ENCODE results near the gene AK9. TPM values are rescaled to one million over a fixed set of nuclear protein-coding genes. Genes with fewer than 3 reads are reported as not detected.
A peak's percentile ranks its signal among the peaks of the same experiment; 100 is the strongest.

AK9 gene
- total and polyA plus RNA-seq, 10 of the 15 experiments (the other 5 are each of a cell fraction or from before 2014, with no cell fraction given), result 2.1 to 7.4 (median 4.2) TPM

GRCh38 chr6:109705258-109705657 is 14.3 kb upstream of the AK9 start (continued):
- TF ChIP-seq, protein P1, sequence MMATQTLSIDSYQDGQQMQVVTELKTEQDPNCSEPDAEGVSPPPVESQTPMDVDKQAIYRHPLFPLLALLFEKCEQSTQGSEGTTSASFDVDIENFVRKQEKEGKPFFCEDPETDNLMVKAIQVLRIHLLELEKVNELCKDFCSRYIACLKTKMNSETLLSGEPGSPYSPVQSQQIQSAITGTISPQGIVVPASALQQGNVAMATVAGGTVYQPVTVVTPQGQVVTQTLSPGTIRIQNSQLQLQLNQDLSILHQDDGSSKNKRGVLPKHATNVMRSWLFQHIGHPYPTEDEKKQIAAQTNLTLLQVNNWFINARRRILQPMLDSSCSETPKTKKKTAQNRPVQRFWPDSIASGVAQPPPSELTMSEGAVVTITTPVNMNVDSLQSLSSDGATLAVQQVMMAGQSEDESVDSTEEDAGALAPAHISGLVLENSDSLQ (IDR thresholded peaks at IDR 0.05), result no peak
- TF ChIP-seq, protein P2, sequence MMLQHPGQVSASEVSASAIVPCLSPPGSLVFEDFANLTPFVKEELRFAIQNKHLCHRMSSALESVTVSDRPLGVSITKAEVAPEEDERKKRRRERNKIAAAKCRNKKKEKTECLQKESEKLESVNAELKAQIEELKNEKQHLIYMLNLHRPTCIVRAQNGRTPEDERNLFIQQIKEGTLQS (IDR thresholded peaks at IDR 0.05; ENCODE audit: borderline replicate concordance, extremely low read depth, low read depth, low read length), result no peak
- no peak for TF ChIP-seq KDM1A (IDR thresholded peaks at IDR 0.05; ENCODE audit: borderline replicate concordance)
- no peak for TF ChIP-seq ZNF207 (IDR thresholded peaks at IDR 0.05; ENCODE audit: borderline replicate concordance)
- no peak for TF ChIP-seq HSF1 (IDR thresholded peaks at IDR 0.05; ENCODE audit: low read depth, low read length)
- TF ChIP-seq NFIC (IDR thresholded peaks at IDR 0.05; ENCODE audit: low read depth, low read length), result no peak
- no peak for TF ChIP-seq IKZF1 (conservative IDR thresholded peaks at IDR 0.05)
- TF ChIP-seq IRF4 (IDR thresholded peaks at IDR 0.05; ENCODE audit: low read depth, low read length), result no peak
- TF ChIP-seq HDGF (IDR thresholded peaks at IDR 0.05), result no peak
- TF ChIP-seq MYC (IDR thresholded peaks at IDR 0.05; ENCODE audit: insufficient read depth, insufficient read length, insufficient replicate concordance, low read length, severe bottlenecking), result no peak
- peak; percentile 82; the same call in 1 of the 2 replicates for TF ChIP-seq SMARCA5 (IDR thresholded peaks at IDR 0.05)
- TF ChIP-seq ZBED1 (IDR thresholded peaks at IDR 0.05; ENCODE audit: borderline replicate concordance), result no peak
- TF ChIP-seq, protein P3, sequence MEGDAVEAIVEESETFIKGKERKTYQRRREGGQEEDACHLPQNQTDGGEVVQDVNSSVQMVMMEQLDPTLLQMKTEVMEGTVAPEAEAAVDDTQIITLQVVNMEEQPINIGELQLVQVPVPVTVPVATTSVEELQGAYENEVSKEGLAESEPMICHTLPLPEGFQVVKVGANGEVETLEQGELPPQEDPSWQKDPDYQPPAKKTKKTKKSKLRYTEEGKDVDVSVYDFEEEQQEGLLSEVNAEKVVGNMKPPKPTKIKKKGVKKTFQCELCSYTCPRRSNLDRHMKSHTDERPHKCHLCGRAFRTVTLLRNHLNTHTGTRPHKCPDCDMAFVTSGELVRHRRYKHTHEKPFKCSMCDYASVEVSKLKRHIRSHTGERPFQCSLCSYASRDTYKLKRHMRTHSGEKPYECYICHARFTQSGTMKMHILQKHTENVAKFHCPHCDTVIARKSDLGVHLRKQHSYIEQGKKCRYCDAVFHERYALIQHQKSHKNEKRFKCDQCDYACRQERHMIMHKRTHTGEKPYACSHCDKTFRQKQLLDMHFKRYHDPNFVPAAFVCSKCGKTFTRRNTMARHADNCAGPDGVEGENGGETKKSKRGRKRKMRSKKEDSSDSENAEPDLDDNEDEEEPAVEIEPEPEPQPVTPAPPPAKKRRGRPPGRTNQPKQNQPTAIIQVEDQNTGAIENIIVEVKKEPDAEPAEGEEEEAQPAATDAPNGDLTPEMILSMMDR (IDR thresholded peaks at IDR 0.05 in 2 of 3, conservative IDR thresholded peaks at IDR 0.05 in 1 of 3; ENCODE audit: control insufficient read depth in 2 of 3, extremely low read depth in 1 of 3, insufficient read depth in 1 of 3, low read depth in 3 of 3, low read length in 3 of 3), result peak; percentile 89 to 100 (median 99); a peak in 5 of 6 replicates
- TF ChIP-seq HDAC2 (IDR thresholded peaks at IDR 0.05), result no peak
- TF ChIP-seq SMAD1 (IDR thresholded peaks at IDR 0.05; ENCODE audit: low read depth, partially characterized antibody), result no peak
- TF ChIP-seq GATAD2B (conservative IDR thresholded peaks at IDR 0.05; ENCODE audit: low read depth), result no peak
- TF ChIP-seq ZNF274 (IDR thresholded peaks at IDR 0.05; ENCODE audit: insufficient read depth, insufficient read length), result no peak
- TF ChIP-seq DPF2 (IDR thresholded peaks at IDR 0.05), result no peak
- TF ChIP-seq MEF2B (IDR thresholded peaks at IDR 0.05; ENCODE audit: partially characterized antibody, poor library complexity, severe bottlenecking), result peak; percentile 8
- TF ChIP-seq CREB1 (IDR thresholded peaks at IDR 0.05; ENCODE audit: low read depth), result no peak
- TF ChIP-seq RAD21 (IDR thresholded peaks at IDR 0.05; ENCODE audit: insufficient read depth, low read depth, low read length), result peak; percentile 98
- no peak for TF ChIP-seq BRCA1 (IDR thresholded peaks at IDR 0.05; ENCODE audit: low read depth, low read length)
- 0 out of 2 replicates have a peak, but pooled peaks have one; percentile 50 for TF ChIP-seq ZNF592 (IDR thresholded peaks at IDR 0.05)

All from GM12878 (cell line).